ENCODE measurements around the gene SLC7A8.
A peak's percentile ranks its signal among the peaks of the same experiment; 100 is the strongest.
"Not testable (repeated sequence)": the region's sequence is repeated elsewhere in the genome, so short reads cannot be mapped to it uniquely, and the experiment has no call there.

The SLC7A8 gene
- total RNA-seq = 0 to 0.68 (median 0.07) reads per million in 9 experiments

- no peaks in the 10 kb centered on the region for H3K36me3 Mint-ChIP-seq (ENCODE audit: insufficient read depth)
- no peaks in the 10 kb centered on the region for H3K9me3 Mint-ChIP-seq
- no peak within 1 kb of the TSS for H3K4me3 Mint-ChIP-seq
- no peaks in the 10 kb centered on the region for H3K4me1 Mint-ChIP-seq (ENCODE audit: low read depth in 2 of 2)
- DNase-seq (peak in 1 of 3 experiments; percentile 10), ATAC-seq (replicated peaks) (peak; percentile 46)
- no peak within 1 kb of the TSS for H3K27ac Mint-ChIP-seq
- H3K27me3 Mint-ChIP-seq = peaks cover 0 to 9% of the 10 kb centered on the region in 2 donors
Observed at GRCh38 chr14:23183479-23183878, at the start of gene SLC7A8. Gene SLC7A8 (minus strand): TSS chr14:23183660. CDS start chr14:23182914, 746 bp downstream.

GRCh38 chr14:23232241-23232808 is 48.9 kb upstream of the SLC7A8 start:
- not testable (repeated sequence) for H3K4me1 Mint-ChIP-seq (ENCODE audit: low read depth in 2 of 2); H3K36me3 Mint-ChIP-seq (ENCODE audit: insufficient read depth); H3K9me3 Mint-ChIP-seq; H3K27me3 Mint-ChIP-seq; H3K27ac Mint-ChIP-seq; H3K4me3 Mint-ChIP-seq; DNase-seq; ATAC-seq (replicated peaks)

GRCh38 chr14:23228812-23229211 is 45.4 kb upstream of the SLC7A8 start:
- no peaks in the 10 kb centered on the region for H3K9me3 Mint-ChIP-seq
- H3K27ac Mint-ChIP-seq = no peak overlapping the region
- no peaks in the 10 kb centered on the region for H3K36me3 Mint-ChIP-seq (ENCODE audit: insufficient read depth)
- ATAC-seq (replicated peaks) = no peak
- H3K27me3 Mint-ChIP-seq = peaks cover 16% of the 10 kb centered on the region in 2 donors
- no peak overlapping the region for H3K4me3 Mint-ChIP-seq
- H3K4me1 Mint-ChIP-seq (ENCODE audit: low read depth in 2 of 2) = no peaks in the 10 kb centered on the region
- no peak for DNase-seq

GRCh38 chr14:23227566-23227965 is 44.1 kb upstream of the SLC7A8 start:
- DNase-seq = no peak

GRCh38 chr14:23224958-23225357 is 41.5 kb upstream of the SLC7A8 start:
- ATAC-seq (replicated peaks); H3K4me1 Mint-ChIP-seq (ENCODE audit: low read depth in 2 of 2); H3K27ac Mint-ChIP-seq; H3K36me3 Mint-ChIP-seq (ENCODE audit: insufficient read depth); H3K4me3 Mint-ChIP-seq; H3K9me3 Mint-ChIP-seq; DNase-seq: not testable (repeated sequence)
- peaks cover 41 to 43% of the 10 kb centered on the region in 2 donors for H3K27me3 Mint-ChIP-seq

More at GRCh38 chr14:23227566-23227965, 44.1 kb upstream of the SLC7A8 start:
- no peak overlapping the region for H3K27ac Mint-ChIP-seq
- H3K9me3 Mint-ChIP-seq = no peaks in the 10 kb centered on the region
- no peaks in the 10 kb centered on the region for H3K36me3 Mint-ChIP-seq (ENCODE audit: insufficient read depth)
- H3K4me1 Mint-ChIP-seq (ENCODE audit: low read depth in 2 of 2) = no peaks in the 10 kb centered on the region
- ATAC-seq (replicated peaks) = no peak
- H3K27me3 Mint-ChIP-seq = peaks cover 18 to 19% of the 10 kb centered on the region in 2 donors
- H3K4me3 Mint-ChIP-seq = no peak overlapping the region

- ATAC-seq (replicated peaks) (no peak), DNase-seq (no peak)
- no peak overlapping the region for H3K27ac Mint-ChIP-seq
- H3K9me3 Mint-ChIP-seq = no peaks in the 10 kb centered on the region
- H3K4me3 Mint-ChIP-seq = no peak overlapping the region
- H3K27me3 Mint-ChIP-seq = peaks cover 60 to 65% of the 10 kb centered on the region in 2 donors
- H3K36me3 Mint-ChIP-seq (ENCODE audit: insufficient read depth) = no peaks in the 10 kb centered on the region
- no peaks in the 10 kb centered on the region for H3K4me1 Mint-ChIP-seq (ENCODE audit: low read depth in 2 of 2)
Observed at GRCh38 chr14:23219075-23219474, 35.6 kb upstream of the SLC7A8 start.

GRCh38 chr14:23217032-23218020 is 33.9 kb upstream of the SLC7A8 start:
- no peaks in the 10 kb centered on the region for H3K9me3 Mint-ChIP-seq
- ATAC-seq (replicated peaks) = no peak
- no peaks in the 10 kb centered on the region for H3K4me1 Mint-ChIP-seq (ENCODE audit: low read depth in 2 of 2)
- peaks cover 59 to 66% of the 10 kb centered on the region in 2 donors for H3K27me3 Mint-ChIP-seq
- no peak overlapping the region for H3K27ac Mint-ChIP-seq
- H3K4me3 Mint-ChIP-seq = no peak overlapping the region
- no peak for DNase-seq
- H3K36me3 Mint-ChIP-seq (ENCODE audit: insufficient read depth) = no peaks in the 10 kb centered on the region

GRCh38 chr14:23215421-23215820 is 32.0 kb upstream of the SLC7A8 start:
- Mint-ChIP-seq H3K27ac (no peak overlapping the region), H3K4me1 (ENCODE audit: low read depth in 2 of 2) (no peaks in the 10 kb centered on the region), H3K4me3 (no peak overlapping the region), H3K36me3 (ENCODE audit: insufficient read depth) (no peaks in the 10 kb centered on the region), H3K27me3 (peaks cover 46 to 63% of the 10 kb centered on the region in 2 donors), H3K9me3 (no peaks in the 10 kb centered on the region)
- DNase-seq (no peak), ATAC-seq (replicated peaks) (no peak)

GRCh38 chr14:23209651-23210423 is 26.4 kb upstream of the SLC7A8 start:
- no peaks in the 10 kb centered on the region for H3K4me1 Mint-ChIP-seq (ENCODE audit: low read depth in 2 of 2)
- no peaks in the 10 kb centered on the region for H3K9me3 Mint-ChIP-seq
- ATAC-seq (replicated peaks) = no peak
- no peak for DNase-seq
- H3K27me3 Mint-ChIP-seq = peaks cover 44 to 58% of the 10 kb centered on the region in 2 donors
- H3K27ac Mint-ChIP-seq = no peak overlapping the region
- H3K36me3 Mint-ChIP-seq (ENCODE audit: insufficient read depth) = no peaks in the 10 kb centered on the region
- no peak overlapping the region for H3K4me3 Mint-ChIP-seq

GRCh38 chr14:23208324-23208723 is 24.9 kb upstream of the SLC7A8 start:
- no peak overlapping the region for H3K27ac Mint-ChIP-seq

GRCh38 chr14:23207146-23207540 is 23.7 kb upstream of the SLC7A8 start:
- no peak for DNase-seq
- Mint-ChIP-seq H3K27me3 (peaks cover 41 to 58% of the 10 kb centered on the region in 2 donors), H3K4me3 (no peak overlapping the region), H3K27ac (no peak overlapping the region), H3K9me3 (no peaks in the 10 kb centered on the region), H3K36me3 (ENCODE audit: insufficient read depth) (peaks cover 4% of the 10 kb centered on the region), H3K4me1 (ENCODE audit: low read depth in 2 of 2) (no peaks in the 10 kb centered on the region)
- ATAC-seq (replicated peaks) = no peak

More at GRCh38 chr14:23208324-23208723, 24.9 kb upstream of the SLC7A8 start:
- H3K4me1 Mint-ChIP-seq (ENCODE audit: low read depth in 2 of 2) = no peaks in the 10 kb centered on the region
- H3K4me3 Mint-ChIP-seq = no peak overlapping the region
- H3K36me3 Mint-ChIP-seq (ENCODE audit: insufficient read depth) = no peaks in the 10 kb centered on the region
- H3K9me3 Mint-ChIP-seq = no peaks in the 10 kb centered on the region
- ATAC-seq (replicated peaks) (no peak), DNase-seq (no peak)
- peaks cover 45 to 61% of the 10 kb centered on the region in 2 donors for H3K27me3 Mint-ChIP-seq

- Mint-ChIP-seq H3K9me3 (no peaks in the 10 kb centered on the region), H3K4me1 (ENCODE audit: low read depth in 2 of 2) (no peaks in the 10 kb centered on the region), H3K27ac (no peak overlapping the region), H3K27me3 (peaks cover 37 to 52% of the 10 kb centered on the region in 2 donors), H3K36me3 (ENCODE audit: insufficient read depth) (peaks cover 5% of the 10 kb centered on the region), H3K4me3 (no peak overlapping the region)
- DNase-seq = no peak
- ATAC-seq (replicated peaks) = no peak
Observed at GRCh38 chr14:23206422-23207145, 23.1 kb upstream of the SLC7A8 start.

GRCh38 chr14:23202001-23202400 is 18.5 kb upstream of the SLC7A8 start:
- ATAC-seq (replicated peaks) = no peak
- H3K4me3 Mint-ChIP-seq = no peak overlapping the region

More at GRCh38 chr14:23202001-23202400, 18.5 kb upstream of the SLC7A8 start:
- H3K27ac Mint-ChIP-seq = no peak overlapping the region
- peaks cover 5% of the 10 kb centered on the region for H3K36me3 Mint-ChIP-seq (ENCODE audit: insufficient read depth)
- H3K9me3 Mint-ChIP-seq = no peaks in the 10 kb centered on the region
- DNase-seq = no peak
- H3K27me3 Mint-ChIP-seq = peaks cover 10 to 18% of the 10 kb centered on the region in 2 donors
- no peaks in the 10 kb centered on the region for H3K4me1 Mint-ChIP-seq (ENCODE audit: low read depth in 2 of 2)
